Anterior cingulate cortex (tissue), 58 donors: ENCODE measurements around the gene ARHGAP22.

Experiments used
- DNase-seq, 58 donors: peaks; one replicate each; lab custom pipeline; 2025; lab: John Stamatoyannopoulos, UW

ARHGAP22 gene

DNA sequence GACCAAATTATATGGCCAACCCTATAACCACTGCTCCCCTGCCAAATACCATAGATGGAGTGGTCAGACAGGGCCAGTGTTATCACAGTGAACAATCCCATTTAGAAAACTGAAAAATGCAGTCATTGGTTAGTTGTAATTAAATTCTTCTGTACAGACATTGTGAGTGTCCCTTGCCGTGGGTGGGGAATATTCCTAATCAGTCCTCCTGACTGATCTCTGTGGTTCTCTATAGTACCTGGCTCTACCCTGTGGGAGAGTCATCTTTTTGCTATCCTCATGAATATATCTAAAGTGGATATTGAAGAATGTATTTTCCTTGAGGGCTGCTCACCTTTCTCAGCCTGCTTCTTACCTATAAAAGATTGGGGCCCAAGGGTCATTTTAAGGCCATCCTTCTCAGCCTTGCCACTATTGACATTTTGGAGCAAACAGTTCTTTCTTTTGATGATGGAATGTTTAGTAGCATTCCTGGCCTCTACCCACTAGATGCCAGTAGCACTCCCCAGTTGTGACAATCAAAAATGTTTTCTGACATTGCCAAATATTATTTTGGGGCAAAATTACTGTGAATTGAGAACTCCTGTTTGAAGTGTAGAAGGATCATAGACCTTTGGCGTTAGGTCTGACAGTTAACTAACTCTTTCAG, 188.2 kb downstream of the ARHGAP22 start:
- DNase-seq = no peak

DNA sequence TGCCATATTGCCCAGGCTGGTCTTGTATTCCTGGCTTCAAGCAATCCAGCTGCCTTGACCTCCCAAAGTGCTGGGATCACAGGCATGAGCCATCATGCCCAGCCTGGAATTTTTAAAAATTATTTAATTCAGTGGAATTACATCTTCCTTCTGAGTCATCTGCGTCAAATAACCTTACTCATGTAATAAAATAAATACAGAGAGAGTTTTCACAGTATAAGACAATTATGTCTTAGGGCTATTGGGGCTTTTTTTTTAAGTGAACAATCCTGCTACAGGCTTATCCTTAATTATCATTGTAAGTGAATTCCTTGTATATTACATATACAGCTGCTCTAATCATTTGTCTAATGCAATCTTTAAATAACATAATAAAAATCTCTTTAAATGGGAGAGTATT, 190.1 kb downstream of the ARHGAP22 start:
- no peak for DNase-seq

- no peak for DNase-seq
Observed at GRCh38 chr10:48414160-48414559, 190.7 kb downstream of the ARHGAP22 start.

- DNase-seq = no peak
Observed at GRCh38 chr10:48412933-48413332, 191.9 kb downstream of the ARHGAP22 start.

DNA sequence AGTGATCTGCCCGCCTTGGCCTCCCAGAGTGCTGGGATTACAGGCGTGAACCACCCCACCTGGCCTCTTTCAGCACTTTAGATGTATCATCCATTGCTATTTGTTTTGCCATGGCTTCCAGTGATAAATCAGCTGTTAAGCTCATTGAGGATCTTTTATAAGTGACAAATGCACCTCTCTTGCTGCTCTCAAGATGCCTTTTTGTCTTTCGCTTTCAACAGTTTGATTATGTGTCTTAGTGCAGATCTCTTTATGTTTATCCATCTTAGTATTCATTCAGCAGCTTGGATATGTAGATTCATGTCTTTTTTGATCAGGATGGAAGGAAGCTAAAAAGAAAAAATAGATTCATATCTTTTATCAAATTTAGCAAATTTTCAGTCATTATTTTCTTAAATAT, 192.8 kb downstream of the ARHGAP22 start:
- DNase-seq = no peak

GRCh38 chr10:48411510-48411909, 193.4 kb downstream of the ARHGAP22 start:
- no peak for DNase-seq

DNA sequence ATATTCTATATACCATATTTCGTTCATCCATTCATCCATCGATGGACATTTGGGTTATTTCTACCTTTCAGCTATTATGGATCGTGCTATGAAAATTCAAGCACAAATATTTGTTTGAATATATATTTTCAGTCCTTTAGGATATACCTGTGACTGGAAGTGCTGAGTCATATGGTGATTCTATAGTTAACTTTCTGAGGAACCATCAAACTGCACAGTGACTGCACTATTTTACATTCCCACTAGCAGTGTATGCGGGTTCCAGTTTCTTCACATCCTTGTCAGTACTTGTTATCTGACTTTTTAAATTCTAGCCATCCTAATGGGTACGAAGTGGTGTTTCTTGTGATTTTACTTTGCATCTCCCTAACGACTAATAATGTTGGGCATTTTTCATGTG, 194.4 kb downstream of the ARHGAP22 start:
- no peak for DNase-seq

DNA sequence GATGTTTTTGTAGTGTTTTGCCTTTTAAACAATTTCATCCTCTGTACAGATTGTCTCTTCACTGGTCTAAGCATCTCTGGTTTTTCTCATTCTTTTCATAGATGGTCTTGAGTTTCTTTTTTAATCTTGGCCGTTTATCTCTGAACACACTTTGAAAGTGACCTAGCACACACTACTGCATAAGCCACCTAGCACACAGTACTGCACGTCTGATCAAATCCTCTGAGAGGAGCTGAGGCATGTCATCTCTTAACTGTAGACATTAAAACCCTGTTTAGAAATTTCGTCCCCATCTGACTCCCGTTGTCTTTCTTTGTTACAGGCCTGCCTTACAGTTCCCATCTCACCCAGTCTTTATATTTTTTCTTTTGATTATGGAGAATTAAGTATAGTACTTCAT, 198.2 kb downstream of the ARHGAP22 start:
- no peak for DNase-seq

GRCh38 chr10:48406204-48406603, 198.7 kb downstream of the ARHGAP22 start:
- DNase-seq = no peak

GRCh38 chr10:48404646-48405045, 200.2 kb downstream of the ARHGAP22 start:
- no peak for DNase-seq

DNA sequence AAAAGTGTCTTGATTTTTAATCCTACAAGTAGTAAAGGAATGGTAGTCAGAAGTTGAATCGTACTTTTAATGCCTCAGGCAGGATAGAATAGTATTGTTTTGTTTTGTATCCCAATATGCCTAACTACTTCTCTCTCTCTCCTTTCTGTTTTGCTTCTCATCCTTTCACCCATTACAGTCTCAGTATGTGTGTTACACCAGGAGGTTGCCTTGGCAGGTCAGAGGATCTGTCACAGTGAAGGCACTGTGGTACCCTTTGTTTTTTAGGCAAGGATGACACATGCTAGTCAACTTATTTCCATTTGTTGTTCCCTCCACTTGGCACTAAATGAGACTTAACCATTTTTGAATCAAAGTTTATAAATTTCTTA, 204.0 kb downstream of the ARHGAP22 start:
- peak in 1 of 58 donors; percentile 20 for DNase-seq

DNA sequence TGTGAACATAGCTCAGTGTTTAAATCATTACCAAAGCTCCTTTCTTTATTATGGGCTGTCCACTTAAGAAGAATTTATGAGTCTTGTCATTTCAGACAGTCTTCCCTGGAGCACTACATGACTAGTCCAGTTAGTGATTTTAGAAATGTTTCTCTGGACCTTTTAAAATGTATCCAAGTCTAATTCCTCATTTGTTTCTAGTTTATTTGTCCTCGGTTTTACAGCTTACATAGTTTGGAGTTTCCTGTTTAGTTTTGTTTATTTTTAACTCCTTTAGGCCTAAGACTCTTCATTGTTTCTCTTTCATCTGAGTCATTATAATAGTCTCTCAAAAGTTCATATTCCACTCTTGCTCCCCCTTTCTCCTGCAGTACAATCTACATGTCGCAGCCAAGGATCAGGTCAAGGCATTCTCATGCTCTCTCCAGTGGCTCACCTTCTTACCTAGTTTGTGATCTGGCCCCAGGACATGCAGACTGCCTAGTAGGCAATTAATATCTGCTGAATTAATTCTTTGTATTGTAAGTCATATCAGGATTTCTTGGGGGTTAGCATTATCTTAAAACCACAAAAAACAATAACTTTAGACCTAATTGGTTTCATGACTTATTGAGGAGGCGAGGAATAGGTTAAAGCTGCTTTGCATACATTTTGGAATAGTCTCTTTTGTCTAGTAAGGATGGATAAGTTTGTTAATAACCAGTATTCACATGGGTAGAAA, 204.6 kb downstream of the ARHGAP22 start:
- DNase-seq = no peak

DNA sequence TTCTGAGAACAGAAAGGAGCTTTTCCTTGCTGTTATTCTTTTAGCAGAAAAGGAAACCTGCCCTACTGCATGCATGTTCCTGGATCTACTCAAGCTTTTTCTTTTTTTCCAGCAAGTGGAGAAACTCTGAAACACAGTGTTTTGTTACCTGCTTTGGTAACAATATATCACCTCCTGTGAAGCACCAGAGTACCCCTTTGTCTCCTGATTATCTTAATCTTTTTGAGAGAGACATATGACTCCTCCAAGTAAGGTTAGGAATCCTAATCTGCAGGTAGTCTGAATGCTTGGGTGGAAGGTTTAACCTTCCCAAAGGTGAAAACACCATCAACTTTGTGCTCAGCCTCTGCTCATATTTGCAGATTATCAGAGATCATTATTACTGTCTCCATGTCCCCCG, 205.3 kb downstream of the ARHGAP22 start:
- no peak for DNase-seq

DNA sequence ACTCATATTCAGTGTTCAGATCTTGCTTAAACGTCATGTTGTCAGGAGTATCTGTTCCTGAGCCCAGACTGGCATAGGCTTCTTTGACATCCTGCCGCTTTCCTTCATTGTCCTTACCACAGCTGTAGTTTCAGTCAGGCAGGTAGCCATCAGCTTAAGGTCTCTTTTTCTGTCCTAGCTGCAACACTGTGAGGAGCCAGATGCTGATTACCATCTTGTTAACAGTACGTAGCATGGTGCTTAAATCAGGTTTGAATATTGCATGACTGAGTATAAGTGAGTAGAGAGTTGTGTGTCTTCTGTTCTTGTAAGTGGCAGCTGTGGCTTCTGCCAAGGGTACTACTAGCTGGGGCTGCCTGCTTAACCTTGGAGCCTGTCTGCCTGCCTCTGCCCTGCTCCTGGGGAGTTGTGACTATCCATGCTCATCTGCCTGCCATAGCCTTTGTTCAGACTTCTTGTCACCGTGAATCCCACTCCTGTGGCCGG, 205.8 kb downstream of the ARHGAP22 start:
- peak in 9 of 58 donors; percentile 6 to 45 (median 16) for DNase-seq

DNA sequence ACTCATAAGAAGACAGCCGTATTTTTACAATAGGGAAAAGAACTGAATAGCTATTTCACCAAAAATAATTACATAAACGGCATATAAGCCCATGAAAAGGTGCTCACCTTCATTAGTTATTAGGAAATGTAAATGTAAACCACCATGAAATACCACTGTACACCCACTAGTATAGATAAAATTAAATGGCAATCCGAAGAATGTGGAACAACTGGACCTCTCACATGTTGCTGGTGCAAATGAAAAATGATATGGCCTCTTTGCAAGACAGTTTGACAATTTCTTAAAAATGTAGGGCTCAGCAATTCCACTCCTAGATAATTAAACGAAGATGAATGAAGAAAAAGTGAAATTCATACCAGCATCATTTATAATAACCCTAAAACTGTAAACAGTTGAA, 206.6 kb downstream of the ARHGAP22 start:
- no peak for DNase-seq
